NCI-H2029 (cell line): ENCODE results near the gene ADI1.
"Not testable (repeated sequence)": the region's sequence is repeated elsewhere in the genome, so short reads cannot be mapped to it uniquely, and the experiment has no call there.

ENCODE experiments used
- DNase-seq: peaks from one replicate; lab custom pipeline; 2025; lab: John Stamatoyannopoulos, UW

Gene ADI1

GRCh38 chr2:3493615-3494007, 25.7 kb downstream of the ADI1 start:
- DNase-seq = no peak

DNA sequence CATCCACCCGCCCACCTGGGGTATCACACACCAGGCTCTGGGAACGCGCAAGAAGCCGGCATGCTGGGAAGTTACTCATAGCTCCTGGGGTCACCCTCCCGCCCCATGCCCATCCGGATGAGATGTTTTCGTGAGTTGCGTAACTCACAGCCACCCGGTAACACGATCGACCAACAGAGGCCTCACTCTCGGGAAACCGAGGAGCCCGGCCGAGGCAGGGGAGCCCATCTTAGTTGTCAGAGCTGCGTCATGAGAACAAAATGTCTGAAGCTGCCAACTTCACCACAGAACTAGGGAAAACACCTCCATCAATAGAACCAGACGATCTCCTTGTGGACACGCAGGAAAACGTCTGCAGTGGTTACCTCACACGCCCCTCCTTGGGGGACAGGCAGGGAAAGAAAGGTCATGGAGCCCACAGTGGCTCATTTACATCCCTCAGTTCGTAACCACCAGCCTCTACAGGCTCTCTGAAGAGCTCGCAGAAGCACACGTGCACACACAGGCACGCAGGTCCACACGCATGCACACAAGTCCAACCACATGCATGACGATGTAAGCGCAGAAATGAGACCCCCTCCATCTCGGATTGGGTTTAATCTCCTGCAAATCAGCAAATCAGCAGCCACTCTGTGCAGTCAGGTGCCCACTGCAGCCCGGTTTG, 26.2 kb downstream of the ADI1 start:
- DNase-seq = no peak

- not testable (repeated sequence) for DNase-seq
Observed at GRCh38 chr2:3492475-3492787, 26.9 kb downstream of the ADI1 start.

GRCh38 chr2:3491716-3492474, 27.4 kb downstream of the ADI1 start:
- no peak for DNase-seq

- DNase-seq = no peak
Observed at GRCh38 chr2:3491306-3491705, 28.0 kb downstream of the ADI1 start.

DNA sequence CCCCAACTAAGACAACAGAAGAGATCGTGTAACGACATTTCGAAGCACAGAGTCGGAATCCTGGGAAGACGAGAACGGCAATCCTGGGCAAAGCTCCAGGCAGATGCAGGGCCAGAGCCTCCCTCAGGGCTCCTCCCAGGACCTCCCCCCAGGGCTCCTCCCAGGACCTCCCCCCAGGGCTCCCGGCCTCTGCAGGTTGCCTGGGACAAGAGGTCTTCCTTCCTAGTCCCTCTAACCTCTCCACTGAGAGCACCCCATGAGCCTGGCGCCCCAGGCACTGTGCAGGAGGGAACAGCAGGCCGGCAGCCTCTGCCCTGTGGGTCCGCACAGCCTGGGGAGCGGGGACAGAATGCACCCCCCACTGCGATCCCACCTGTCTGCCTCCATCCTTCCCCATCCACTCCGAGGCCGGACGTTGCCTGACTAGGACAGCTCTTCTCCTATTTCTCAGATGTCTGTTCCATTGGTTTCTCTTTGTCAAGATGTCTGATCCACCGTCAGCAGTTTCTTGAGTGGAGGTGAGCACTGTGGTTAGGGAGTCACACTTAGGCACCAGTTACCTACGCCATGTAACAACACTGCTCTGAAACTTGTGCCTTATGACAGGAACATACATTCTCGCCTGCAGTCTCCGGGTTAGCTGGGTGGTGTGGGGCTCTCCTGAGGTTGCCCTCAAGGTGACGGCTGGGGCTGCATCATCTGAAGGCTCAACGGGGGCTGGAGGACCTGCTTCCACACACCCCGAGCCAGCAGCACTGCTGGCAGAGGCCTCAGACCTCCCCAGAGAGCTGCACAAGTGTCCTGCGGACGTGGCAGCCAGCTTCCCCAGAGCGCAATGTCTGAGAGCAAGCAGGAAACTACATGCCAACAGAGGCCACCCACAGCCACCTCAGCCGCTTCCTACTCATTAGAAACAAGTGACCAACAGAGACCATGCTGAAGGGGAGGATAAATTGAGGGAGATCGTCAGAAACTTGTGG, 28.9 kb downstream of the ADI1 start:
- DNase-seq = no peak

DNA sequence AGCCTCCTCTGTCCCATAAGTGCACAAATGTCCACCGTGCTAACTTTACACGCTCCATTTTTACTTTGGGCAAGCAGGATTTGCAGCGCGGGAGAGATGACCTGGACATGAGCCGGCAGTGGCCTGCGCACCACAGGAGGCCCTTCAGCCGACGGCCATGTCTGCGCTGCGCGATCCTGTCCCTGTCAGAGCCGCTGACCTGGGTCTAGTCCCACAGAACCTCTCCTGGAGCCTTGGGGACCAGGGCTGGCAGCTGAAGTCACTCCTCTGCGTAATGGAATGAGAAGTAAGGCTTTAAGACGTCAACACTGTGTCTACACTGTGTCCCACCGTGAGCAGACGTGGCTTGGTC, 29.6 kb downstream of the ADI1 start:
- no peak for DNase-seq

GRCh38 chr2:3488855-3489763, 30.2 kb downstream of the ADI1 start:
- no peak for DNase-seq

DNA sequence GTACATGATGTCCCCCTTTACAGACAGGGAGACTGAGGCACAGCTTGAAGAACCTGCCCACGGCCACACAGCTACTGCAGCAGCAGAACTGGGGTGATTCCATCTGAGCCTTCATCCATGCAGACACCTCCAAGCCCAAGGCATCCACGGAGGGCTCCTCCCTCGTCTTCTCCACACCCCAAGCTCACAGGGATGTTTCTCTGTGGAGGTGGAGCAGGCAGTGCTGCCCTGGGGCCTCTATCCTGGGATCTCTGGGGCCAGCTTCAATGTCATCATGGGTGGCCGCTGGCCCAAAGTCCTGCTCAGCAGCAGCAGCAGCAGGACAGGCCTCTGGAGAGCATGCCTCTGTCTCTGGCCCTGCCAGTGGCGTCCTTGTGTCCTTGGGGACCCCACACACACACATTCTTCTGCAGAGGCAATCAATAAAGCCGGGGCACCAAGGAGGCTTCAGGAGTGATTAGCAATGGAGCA, 31.2 kb downstream of the ADI1 start:
- no peak for DNase-seq

GRCh38 chr2:3487432-3487831, 31.9 kb downstream of the ADI1 start:
- DNase-seq = no peak

- DNase-seq = no peak
Observed at GRCh38 chr2:3487028-3487425, 32.3 kb downstream of the ADI1 start.

- DNase-seq = no peak
Observed at GRCh38 chr2:3486047-3487027, 33.0 kb downstream of the ADI1 start.

DNA sequence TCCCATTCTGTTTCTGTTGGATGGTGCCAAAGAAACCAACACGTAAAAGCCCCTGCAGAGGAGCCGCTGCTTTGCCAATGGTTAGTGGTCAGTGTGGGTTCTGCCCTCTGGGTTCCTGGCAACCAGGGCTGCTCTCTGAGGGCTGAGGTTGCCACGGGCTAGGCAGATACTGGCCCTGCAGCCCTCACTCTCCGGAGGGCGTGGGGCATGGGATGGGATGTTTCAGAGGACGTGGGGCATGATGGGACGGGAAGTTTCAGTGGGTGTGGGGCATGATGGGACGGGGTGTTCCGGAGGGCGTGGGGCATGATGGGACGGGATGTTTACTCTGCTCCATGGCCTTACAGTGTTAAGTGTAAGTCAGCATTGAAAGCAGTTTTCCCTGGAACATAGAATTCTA, 34.2 kb downstream of the ADI1 start:
- no peak for DNase-seq

DNA sequence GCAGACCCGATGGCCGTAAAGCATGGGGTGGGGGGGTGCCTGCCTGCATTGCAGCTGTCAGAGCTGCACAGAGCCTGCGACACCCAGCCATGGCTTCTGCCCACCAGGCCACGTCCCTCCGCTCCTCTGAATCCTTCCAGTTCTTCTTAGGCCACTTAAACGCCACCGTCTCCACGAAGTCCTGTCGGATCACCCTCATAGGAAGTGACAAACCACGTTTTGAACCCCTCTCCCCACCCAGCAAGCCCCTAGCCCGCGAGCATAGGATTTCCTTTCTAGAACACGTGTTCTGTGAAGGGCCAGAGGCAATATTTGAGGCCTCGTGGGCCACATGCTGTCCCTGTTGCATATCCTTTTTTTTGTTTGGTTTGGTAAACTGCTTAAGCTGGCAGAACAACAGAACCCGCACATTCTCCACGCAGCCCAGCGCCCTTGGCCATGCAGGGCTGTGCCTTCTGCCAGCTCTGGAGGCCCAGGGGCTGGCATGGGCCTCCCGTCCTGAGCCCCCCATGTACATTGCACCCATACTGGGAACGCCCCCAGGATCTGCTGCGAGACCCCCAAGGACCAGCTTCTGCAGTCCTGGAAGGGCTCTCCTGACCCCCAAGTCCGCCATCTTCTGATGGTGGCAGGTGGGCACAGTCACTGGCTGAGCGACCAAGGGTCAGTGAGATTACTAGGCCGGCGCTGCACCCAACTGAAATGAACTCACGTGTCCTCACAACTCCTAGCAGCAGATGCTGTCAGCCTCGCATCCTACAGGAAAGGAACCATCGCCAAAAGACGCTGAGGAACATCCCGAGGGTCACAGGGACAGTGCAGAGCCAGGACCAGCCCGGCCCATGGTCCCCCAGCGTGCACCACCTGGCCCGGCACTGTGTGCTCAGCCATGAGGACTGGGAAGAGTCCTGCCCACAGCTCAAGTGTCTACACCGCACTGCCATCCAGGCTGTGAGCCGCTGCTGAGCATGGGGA, 35.1 kb downstream of the ADI1 start:
- no peak for DNase-seq

GRCh38 chr2:3483227-3483985, 35.9 kb downstream of the ADI1 start:
- peak; percentile 80 for DNase-seq

DNA sequence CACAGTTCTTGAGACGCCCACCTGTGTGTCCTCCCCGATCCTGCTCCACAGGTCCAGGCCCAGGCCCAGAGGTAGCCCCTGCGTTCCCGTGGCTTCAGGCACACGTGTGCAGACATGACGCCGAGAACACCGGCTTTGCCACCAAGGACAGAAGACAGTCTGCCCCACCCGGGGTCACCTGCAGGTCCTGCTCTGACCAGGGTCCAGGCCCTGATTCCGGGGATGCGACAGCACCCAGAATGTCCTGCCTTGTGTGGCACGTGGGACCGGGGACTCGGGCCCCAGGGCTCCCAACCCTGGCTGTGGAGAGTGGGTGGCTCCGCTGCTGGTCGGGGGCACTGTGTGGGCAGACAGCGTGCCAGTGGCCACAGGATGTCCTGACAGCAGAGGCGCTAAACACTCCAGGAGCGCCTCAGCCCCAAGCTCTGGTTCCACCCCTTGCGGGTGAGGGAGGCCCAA, 36.9 kb downstream of the ADI1 start:
- no peak for DNase-seq

DNA sequence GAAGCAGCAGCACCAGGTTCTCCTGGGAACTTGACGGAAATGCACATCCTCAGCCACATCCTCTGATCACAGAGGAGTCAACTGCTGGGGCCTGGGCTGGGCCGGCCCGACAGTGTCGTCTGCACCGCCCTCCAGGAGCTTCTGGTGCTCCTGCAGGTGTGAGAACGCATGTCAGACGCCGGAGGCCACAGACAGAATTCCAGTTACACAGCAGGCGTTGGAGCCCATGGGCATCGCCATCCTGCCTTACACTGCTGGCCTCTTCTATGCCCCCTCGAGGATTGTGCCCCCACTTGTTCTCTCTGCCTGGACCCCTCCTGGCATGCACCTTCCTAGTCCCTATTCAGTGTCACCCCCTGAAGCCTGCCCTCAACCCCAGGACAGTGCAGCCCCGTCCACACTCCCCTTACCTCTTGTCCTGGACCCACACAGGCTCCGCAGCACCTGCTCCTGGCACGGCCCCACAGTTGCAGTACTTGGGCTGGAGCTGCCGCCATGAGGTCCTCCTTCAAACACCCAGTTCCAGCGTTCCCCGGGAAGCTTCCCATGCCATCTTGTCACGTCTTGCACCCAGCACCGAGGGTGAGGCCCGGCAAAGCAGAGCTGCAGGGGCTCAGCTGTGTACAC, 37.5 kb downstream of the ADI1 start:
- DNase-seq = no peak

- DNase-seq = no peak
Observed at GRCh38 chr2:3481011-3481400, 38.3 kb downstream of the ADI1 start.
